K562 treated with DMSO at 1 percent for 24 hours (cell line): ENCODE data around the gene TBC1D9. TPM values are rescaled to one million over a fixed set of nuclear protein-coding genes. Genes with fewer than 3 reads are reported as not detected.

Source experiments
- total RNA-seq: library from RNA; unstranded; fragments of 300-600 nt; gene quantifications from 2 replicates; pipeline ENCODE4 v1.2.3, GENCODE V29; 2022; ENCODE audit warnings: low read depth; ENCODE audit not compliant: insufficient read depth

Gene TBC1D9
- total RNA-seq, result not detected in 2 replicates

DNA sequence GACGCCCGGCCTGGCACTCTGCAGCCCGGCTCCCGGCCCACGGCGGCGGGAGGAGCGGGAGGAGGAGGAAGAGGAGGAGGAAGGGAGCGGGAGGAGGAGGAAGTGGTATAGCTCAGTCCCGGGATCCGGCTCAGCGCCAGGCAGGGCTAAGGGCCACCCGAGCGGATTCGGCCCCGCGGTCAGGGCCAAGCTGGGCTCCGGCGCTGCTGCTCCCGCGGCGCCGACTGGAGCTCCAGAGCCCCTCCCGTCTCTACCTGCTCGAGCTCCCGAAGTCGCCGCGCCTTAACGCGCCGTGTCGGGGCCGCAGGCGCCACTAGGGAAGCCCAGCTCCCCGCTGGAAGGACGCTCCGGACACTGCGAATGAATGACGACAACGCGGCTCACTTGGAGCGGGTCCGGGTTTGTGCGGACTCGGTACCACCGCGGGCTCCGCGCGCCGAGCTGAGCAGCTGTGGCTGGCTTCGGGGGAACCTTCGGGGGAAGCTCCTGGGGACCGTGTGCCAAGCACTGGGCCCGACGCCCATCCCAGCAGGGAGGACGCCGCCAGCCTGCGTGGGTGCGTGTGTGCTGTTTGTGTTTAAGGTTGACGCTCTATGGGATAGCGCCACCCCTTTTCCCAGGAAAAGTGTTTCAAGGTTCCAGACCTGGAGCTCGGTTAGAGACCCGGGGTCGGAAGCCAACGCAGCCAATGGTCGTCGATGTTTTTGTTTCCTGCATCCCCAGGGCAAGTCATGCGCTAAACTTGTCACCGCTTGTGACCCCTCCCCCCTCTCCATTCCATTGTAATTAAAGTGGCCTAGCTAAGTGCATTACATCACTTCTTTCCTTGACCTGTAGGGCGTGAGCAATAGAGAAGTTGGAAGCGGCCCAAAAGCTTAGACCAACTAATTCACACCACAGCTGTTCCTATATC lies at the start of gene TBC1D9:
Gene TBC1D9 (minus strand): TSS at position 67 of the 913 bp plus-strand sequence. CDS start 340 bp downstream, outside the sequence.

Other genes starting within 250 kb of the TBC1D9 start
- 13.1 and 13.3 TPM in 2 replicates for gene ELMOD2, start 232.2 kb downstream of the TBC1D9 start, total RNA-seq
- gene UCP1, start 187.4 kb downstream of the TBC1D9 start, total RNA-seq, result not detected in 2 replicates